Measurements from ENCODE around the gene RGS6. TPM values are rescaled to one million over a fixed set of nuclear protein-coding genes. Genes with fewer than 3 reads are reported as not detected.
A peak's percentile ranks its signal among the peaks of the same experiment; 100 is the strongest.

The RGS6 gene
- total RNA-seq, 1 experiment from 2014 or later: not detected

DNA sequence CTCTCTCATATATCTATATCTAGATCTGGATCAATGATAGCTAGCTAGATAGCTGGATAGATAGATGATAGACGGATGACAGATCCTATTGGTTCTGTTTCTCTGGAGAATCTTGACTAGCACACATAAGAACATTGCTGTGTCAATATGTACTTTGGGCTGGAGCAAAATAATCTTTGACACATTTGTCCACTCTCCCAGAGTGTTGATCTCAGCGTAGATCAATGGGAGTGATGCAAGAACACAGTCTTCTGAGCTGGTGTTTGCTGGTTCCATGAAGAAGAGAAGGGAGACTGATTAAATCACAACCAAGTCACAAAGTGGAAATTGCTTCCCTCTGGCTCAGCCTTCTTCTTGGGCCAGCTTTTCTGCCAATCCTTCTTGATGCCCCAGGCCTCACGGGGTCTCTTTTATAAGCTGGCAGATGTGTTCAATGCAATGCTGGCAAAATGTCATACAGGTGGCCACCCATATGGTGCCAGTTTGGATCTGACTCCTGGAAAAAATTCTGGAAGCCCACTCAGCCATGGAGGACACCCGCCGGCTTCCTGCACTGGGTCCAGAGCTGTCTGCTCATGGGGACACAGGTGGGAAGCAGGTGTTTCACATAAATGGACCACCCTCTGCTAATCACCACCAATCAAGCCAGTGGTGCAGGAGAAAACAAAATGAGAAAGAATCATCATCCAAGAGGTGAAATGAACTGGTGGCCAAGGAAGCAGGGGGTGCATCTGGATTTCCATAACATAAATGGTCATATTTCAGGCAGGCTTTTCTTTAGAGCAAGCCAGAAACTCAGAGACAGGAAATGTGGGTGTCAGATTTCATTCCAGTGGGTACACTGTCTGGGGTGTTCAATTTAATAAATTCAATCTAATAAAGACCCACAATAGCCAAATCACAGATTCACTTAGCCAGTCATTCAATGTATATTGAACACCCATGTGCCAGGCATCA, 651.4 kb downstream of the RGS6 start:
- no peak for DNase-seq (ENCODE audit: low spot score)

DNA sequence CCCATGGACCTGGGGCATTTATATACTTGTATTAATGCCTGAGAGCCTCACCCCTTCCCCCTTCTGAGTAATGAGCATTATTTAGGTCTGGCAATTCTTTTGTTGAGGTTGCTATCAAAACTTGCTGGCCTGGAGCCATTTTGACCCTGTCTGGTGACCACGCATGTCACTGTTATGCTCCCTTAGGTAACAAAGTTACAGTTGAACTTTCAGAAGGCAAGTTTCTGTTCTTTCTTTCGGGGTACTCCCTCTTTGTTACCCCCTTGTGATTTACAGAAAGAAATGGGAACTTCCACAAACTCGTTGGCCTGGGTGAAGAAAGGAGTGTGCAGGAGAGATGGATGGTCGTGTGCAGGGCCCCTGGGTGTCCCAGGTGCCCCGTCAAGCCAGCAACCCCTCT, 656.3 kb downstream of the RGS6 start:
- no peak for DNase-seq (ENCODE audit: low spot score)

DNA sequence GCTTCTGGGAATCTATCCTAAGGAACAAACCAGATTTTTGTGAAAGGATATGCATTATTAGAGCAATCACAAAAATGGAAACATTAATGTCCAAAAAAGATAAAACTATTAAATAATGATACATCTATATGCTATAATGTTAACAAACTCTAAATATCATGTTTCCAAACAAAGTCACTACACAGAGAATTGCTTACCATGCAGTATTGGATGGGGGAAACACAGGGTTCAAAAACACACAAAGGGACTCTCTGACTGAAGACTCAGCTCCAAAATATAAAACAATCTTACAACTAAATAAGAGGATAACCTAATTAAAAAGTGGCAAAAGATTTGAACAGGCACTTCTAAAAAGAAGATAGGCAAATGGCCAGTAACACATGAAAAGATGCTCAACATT, 657.4 kb downstream of the RGS6 start:
- no peak for DNase-seq (ENCODE audit: low spot score)

DNA sequence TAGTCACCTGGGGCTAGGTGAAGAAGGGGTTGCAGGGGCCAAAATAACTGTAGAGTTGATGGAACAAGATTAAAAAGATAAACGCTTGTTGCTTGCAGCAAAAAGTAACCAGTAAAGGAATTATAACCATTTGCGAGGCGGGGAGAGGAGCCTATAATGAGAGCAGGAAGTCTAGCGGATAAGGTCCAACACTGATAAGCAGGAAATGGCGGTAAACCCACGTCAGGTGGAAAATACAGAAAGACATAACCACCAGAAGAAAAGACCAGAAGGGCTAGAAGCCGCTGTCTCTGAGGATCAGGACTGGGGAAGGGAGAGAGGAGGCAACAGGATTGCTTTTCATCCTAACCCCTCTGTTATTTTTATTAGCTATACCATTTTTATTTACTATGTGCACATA, 658.3 kb downstream of the RGS6 start:
- DNase-seq (ENCODE audit: low spot score): no peak

DNA sequence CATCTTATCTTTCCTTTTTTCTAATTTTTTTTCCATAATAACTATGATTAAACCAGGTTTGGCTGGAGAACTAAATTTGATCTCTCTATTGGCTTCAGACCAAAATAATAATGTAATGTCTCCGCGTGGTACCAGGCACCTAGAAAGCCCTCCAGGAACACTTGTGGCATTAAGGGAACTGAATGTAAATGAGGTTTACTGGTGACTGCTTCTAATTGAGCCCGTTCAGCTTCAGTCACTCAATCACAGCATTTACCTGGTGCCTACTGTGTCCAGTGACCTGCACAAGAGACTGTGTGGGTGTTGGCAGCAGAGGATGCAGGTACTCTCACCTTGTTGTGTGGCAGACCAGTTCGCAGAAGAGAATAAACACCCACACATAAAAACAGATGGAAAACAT, 659.2 kb downstream of the RGS6 start:
- DNase-seq (ENCODE audit: low spot score): no peak

DNA sequence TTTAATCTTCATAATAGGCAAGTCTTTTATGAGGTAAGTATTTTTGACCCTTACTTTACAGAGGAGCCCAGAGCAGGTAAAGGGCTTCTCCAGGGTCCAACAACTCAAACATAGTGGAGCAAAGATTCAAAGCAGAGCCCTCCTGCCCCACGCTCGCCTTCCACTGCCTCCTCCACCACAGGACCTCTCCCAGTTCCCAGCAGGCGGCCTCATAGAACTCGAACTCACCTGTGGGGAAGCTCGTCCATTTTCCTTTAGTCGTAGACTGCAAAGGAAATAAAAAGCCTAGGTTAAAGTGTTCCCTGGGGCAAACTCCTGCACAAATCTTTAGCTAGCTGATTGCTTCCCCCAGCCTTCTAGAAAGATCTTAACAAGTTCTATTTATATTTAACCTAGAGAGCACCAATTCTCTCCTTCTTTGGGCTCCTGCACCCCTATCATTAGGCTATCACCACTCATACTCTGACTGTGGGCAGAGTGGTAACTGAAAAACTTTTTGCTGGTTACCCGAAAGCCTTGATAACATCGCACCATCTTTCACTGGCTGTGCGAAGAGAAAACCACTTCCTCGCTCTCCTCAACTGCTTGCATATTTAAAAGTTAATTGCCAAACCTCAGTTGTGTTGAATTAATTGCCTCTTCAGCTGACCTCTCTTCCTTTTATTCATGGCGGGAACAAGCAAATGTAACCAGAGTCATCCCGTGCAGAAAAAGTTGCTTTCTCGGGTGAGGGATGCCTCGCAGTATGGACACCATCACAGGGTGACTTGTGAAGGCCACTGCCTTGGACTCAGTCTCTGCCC, 662.1 kb downstream of the RGS6 start:
- no peak for DNase-seq (ENCODE audit: low spot score)

DNA sequence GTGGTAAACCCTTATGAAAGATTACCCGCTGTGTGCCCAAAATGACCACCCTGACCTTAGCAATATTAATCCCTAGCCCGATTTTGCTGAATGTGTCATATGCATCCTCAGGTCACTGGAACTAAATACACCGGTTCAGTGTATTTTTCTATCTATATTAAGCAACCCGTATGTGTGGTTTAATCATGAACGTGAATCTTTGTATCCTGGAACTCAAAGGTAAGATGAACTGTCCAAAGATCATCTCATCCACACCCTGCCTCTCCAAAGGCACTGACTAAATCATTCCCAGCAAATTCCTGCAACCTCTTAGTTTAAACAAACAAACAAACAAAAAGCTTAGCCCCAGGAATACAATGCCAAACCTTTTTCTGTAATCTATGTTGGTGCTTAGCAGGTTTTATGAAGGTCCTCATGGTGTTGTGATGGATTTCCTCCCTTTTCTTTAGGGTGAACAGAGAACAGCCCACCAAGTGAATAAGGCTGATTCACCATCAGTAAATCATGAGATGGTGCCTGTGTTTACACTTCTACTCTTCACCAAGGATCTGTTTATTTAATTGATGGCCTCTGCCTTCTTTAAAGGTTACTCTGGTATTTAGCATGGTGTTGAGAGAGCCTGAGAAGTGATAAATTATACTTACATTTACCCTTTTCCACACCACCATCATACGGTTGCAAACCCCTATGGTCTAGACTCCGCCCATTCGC, 663.1 kb downstream of the RGS6 start:
- no peak for DNase-seq (ENCODE audit: low spot score)

DNA sequence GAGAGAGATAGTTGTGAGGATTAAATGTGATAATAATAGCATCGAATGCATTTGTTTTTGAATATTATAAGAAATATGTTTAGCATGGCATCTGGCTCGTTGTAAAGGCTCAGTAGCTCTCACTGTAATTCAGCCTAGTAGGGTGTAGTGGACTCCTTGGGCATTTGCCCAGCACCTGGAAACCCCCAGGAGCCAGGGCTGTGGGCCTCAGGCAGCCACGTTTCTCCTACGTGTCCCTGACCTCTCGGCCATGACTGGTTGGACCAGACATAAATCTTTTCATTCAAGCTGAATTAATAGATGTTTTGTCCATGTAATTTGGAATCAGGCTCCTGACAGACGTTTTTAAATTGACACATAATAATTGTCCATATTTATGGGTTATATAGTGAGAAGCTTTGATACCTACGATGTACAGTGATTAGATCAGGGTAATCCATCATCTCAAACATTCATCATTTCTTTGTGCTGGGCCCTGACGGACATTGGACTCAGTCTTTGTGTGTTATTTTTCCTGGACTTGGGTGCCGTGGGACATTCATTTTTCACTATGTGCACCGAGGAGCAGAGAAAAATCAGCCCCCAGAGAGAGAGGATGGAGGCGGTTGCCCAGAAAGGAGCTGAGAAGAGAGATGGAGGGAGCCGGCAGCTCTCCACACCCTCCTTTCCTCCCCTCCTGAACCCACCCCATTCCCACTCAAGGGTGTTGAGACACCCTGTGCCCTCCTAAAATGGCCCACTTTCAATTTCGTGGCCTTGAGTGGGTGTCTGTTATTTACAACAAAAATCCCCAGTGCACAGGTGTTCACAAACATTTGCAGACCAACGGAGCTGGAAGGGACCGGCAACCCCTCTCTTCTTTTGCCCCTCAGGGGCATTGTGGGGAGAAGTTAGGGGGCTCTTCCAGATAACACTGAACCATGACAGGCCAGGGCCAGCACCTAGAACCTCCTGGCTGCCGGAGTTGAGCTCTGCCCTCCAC, 665.3 kb downstream of the RGS6 start:
- DNase-seq (ENCODE audit: low spot score): no peak

DNA sequence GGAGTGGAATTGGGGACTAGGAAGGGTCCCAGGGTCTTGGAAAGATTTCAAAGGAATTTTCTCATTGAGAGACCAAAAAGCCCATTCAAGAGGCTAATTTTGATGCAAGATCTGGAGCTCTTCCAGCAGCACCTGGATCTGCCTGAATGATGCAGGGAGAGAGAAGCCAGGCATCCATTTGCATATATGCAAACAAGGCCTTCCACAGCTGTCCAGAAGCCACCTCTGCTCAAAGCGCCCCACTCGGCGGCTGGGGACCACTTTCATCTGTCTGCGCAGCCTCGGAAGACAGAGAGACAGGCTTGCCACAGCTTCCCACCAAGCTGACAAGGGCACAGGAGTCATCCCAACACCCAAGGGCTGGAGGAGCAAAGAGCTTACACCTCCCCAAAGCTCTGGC, 666.1 kb downstream of the RGS6 start:
- DNase-seq (ENCODE audit: low spot score): no peak

DNA sequence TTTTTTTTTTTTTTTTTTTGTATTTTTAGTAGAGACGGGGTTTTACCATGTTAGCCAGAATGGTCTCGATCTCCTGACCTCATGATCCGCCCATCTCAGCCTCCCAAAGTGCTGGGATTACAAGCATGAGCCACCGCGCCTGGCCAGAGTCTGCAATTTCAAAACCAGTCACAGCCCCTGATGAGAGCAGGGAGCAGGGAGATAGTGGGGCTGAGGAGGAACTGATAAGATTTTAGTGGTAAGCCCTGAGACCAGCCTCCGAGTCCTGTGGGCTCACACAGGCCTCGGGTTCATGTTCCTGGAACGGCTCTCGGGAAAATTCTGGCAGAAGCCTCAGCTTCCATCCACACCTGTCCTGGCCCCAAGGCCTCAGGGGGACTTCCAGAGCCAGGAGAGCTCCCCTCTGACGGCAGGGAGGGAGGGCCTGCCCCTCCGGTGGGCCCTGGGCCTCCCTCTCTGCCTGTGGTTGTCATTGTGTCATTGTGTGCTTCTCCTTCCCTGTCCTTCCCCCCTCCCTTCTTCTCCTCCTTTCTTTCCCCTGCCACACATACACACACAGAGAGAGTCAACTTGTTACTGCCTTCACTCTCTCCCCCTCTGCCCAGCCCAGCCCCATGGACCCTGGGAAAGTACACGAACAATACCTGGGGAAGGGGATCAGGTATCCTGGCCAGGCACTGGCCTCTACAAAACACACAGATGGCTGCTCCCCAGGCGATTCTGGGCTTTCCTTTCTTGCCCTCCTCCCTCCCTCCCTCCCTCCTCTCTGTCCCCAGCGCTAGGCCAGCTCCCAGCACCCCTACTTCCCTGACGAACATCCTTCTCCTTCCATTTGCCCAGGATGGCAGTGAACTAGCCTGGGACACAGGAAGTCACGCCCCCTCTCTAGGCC, 667.6 kb downstream of the RGS6 start:
- no peak for DNase-seq (ENCODE audit: low spot score)

DNA sequence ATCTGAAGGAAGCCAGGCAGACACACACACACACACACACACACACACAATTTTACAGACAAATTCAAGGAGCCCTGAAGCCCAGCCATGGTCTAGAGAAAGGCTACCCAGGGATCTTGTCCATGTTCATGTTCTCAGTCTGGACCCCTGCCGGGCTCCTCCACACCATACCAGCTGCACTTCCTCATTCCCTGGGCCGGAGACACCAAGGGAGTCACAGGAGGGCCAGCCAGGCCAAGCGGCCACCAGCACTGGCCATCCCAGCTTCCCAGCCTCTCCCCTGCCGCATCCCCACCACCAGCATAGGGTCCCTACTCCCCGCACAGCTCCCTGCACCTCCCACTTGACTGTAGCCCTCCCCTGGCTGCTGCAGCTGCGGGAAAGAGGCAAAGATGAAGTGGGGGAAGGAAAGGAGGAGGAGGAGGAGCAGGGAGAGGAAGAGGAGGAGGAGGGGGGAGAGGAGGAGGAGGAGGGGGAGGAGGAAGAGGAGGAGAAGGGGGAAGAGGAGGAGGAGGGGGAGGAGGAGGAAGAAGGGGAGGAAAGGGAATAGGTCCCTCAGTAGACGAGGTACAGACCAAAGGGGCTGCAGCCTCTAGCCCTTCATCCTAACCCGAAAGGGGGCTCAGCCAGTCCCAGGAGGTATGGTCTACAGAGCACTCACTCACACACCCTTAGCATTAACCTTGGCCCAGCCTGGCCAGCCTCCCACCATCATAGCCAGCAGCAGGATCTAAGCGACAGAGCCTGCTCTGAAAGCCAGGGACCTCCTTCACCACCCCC, 668.5 kb downstream of the RGS6 start:
- no peak for DNase-seq (ENCODE audit: low spot score)

DNA sequence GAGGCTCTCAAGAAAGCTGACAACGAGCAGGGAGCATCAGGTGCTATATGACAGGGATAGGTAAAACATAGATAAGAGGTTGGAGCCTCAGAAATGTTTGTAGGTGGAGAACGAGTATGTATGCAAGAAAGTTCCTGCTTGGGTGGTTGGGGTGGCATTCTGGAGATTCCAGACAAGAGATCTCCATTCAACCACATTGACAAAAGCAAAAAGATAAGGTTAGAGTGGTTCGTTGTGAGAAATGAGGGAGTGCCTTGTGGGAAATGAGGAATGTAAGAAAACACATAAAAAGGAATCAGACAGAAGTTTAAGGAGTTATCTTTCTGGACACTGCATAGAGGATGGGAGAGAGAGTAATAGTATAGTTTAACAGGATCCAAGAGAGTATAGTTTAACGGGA, 671.4 kb downstream of the RGS6 start:
- DNase-seq (ENCODE audit: low spot score): peak; percentile 31

DNA sequence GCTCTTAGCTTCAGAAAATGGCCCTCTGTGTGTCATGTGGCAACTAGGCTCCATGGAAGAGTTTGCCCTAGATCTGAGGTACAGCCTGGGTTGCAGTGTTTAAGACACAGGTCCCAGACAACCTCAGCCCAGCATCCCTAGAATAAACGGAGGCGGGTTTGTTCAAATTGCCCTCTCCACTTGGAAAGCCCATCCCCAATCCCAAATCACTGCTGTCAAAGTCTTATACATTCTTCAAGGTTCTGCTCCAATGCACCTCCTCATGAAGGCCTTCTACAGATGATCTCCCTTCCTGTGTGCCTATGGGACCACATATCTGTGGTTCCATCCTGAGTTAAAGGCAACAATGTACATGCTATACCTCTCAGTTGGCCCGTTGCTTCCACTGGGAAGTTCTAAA, 671.9 kb downstream of the RGS6 start:
- DNase-seq (ENCODE audit: low spot score): no peak

DNA sequence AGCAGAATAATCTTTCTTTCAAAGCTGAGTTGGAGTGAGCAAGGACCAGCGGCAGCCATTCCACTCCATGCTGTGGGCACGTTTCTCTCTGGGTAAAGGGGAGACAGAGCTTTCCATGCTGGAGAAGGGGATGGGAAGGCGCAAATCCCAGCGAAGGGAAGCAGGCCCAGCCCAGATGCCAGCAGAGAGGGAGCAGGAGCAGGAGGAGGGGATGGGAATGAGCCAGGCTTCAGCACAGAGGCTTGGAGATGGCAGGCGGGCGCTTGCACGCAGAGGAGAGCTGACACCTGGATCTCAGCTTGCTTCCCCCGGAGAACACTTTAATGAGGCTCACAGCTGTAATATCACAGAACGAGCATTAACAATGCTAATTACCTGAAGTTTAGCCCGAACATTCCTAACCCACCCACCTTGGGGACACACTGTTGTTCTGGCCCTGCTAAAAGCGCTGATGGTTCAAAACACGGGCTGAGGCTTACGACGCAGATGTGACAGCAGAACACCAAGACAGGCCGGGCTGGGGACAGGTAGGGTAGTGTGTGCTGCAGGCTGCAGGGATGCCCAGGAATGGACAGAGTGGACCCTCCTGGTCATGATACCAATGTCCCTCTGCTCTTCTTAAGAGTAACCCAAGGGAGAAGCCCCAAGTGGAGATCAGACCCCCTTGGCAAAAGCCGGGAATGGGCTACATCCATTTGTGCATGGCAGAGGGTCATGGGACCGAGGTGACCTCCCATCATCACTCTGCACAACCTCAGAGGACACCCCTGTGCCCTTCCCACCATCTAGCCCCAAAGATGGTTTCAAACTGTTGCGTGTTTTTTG, 673.1 kb downstream of the RGS6 start:
- no peak for DNase-seq (ENCODE audit: low spot score)

DNA sequence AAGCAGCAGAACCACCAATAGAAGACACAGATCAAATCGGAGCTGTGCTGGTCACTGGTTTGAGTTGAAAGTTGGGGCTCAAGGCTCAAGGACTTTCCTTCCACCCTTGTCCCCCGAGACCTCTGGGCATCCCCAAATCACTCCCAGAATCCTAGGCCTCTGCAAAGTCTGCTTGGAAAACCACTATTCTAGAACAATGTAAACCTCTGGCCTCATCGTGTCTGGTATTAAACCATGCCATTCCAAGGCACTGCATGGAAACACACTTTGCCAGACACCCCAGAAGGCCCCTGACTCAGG, 673.6 kb downstream of the RGS6 start:
- no peak for DNase-seq (ENCODE audit: low spot score)

DNA sequence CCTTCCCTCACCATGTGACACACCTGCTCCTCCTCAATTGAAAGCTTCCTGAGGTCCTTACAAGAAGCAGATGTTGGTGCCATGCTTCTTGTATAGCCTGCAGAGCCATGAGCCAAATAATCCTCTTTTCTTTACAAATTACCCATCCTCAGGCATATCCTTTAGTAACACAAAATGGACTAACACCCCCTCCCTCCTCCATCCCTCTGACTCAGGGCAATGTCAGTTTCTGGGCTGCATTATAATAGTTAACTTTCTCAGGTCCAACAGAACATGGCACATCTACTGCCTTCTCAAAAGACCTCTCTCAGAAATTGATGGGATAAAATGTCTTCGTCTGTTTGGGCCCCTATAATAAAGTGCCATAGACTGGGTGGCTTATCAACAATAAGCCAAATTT, 674.6 kb downstream of the RGS6 start:
- DNase-seq (ENCODE audit: low spot score): no peak

DNA sequence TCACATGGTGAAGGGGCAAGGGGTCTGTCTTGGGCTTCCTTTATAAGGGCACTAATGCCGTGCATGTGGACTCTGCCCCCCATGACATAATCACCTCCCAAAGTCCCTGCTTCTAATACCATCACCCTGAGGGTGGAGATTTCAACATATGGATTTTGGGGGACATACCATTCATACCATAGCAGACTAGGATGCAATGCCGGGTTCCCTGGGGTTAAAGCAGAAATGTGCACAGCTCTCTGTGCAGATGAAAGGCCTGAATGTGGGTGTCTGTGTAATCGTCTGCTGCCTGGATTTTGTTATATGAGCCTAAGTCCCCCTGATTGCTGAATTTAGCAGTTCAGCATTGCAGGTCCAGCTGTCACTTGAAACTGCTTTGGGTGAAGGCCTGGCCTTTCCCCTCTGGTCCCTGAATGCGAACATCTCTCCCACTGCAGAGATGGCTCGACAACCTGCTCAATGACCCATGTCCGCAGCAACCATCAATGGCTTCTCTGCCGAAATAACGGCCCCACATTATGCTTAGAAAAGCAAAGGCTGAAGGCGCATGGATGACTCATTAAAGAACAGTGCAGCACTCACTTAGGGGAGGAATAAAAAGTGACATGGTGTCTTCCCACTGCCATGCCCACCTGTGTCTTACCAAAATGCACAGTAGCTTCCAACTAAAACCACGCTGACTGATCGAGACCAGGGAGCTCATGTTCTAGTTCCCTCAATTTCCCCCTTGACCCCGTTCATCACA, 675.3 kb downstream of the RGS6 start:
- DNase-seq (ENCODE audit: low spot score): peak; percentile 55

Measured in A172 (cell line).